Non-pigmented ciliary epithelial cell (primary cell): ENCODE data around the gene APEX1.
A peak's percentile ranks its signal among the peaks of the same experiment; 100 is the strongest.

ENCODE experiments used
- DNase-seq: peaks from one replicate; pipeline ENCODE4 v3.0.0-alpha.2; 2010; ENCODE audit warnings: low read depth

Gene APEX1

DNA sequence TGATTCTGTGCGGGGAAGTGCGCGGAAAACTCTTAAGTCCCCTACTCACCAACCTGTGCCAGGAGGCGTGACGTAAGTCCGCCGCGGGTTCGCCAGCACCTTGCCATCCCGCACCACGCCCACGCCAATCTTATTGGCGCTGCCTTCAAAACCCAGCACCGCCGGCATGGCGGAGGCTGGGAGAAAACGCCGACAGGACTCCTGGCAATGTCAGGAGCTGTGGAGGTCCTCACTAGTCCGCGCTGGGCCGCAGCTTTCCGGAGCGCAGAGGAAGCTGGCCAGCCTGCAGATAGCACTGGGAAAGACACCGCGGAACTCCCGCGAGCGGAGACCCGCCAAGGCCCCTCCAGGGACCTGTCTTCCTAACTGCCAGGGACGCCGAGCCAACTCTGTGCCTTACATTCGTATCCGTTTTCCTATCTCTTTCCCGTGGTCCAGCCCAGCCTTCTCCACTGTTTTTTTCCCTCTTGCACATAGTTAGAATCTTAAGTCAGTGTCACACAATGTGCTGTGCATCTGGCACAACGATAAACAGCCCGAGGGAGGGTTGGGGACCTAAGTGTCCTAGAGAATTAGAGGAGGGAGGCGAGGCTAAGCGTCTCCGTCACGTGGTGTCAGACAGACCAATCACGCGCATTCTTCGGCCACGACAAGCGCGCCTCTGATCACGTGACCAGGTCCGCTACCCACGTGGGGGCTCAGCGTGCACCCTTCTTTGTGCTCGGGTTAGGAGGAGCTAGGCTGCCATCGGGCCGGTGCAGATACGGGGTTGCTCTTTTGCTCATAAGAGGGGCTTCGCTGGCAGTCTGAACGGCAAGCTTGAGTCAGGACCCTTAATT lies at the start of gene APEX1, which contains the start of gene OSGEP:
Gene APEX1 (plus strand): TSS at position 711 of the 839 bp plus-strand sequence. CDS start 420 bp downstream, outside the sequence.
Gene OSGEP (minus strand): TSS at position 297 of the 839 bp plus-strand sequence. CDS start 129 bp downstream, at position 168.
- DNase-seq = peak; percentile 97

DNA sequence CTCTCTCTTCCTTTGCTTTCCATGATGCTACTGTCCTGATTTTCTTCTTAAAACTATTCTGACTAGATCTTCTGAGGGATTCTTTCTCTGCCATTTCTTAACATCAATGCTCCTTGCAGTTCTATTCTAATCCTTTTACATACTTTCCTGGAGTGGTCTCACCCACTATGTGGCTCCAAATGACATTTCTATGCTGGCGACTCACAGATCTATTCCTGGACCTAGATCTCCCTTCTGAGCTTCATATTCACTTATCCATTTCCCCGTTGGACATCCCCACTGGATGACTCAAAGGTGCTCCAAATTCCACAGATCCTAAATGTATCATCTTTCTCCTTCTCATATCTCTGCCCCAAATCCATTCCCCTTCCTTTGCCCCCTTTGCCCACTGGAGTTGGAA lies 45.8 kb upstream of the APEX1 start:
- DNase-seq = peak; percentile 11

DNA sequence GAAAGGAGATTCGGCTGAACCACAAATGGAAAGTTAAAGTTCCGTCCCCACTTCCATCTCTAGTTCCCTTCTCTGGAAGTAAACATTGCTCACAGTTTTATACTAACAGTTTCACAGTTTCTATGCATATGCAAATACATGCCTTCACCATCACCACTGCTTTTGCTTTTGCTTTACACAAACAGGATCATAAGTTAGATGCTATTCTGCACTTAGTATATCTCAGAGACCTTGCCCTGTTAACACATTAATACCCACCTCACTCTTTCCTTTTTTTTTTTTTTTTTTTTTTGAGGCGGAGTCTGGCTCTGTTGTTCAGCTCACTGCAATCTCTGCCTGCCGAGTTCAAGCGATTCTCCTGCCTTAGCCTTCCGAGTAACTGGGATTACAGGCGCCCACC lies 42.6 kb upstream of the APEX1 start:
- DNase-seq = no peak

DNA sequence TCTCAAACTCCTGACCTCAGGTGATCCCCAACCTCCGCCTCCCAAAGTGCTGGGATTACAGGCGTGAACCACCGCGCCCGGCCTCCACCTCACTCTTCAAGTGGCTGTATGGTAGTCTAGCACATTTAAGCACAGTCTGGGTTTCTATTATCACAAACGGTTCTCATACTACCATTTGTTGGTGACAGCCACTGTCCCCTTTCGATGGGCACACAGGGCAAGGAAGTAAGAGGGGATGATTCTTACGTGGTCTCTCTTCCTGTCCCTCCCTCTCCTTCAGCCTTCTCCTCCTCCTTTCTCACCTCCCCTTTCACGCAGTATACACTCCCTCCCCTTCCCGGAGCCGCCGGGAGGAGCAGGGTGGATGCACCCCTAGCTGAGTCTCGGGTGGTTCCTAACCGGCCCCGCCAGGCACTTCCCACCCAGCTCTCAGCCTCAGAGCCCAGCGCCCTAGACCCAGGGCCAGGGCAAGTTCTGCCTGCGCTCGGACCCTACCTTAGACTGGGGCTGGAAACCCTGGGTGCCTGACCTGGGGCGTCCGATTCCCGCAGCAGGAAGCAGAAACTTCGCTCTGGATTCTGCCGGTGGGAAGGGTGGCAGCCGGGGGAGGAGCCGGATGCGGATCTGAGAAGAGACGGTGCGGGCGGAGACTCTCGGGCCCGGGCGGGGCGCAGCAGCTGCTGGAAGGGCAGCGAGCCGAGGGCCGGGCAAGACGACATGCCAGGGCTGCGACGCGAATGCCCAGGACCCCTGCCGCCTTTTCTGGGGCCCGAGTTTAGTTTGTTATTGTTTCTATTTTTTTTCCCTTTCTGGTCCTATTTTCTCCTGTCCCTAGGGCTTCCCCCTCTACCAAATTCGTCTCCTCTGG lies 41.9 kb upstream of the APEX1 start, which contains the start of gene TEP1:
Gene TEP1 (minus strand): TSS at position 626 of the 868 bp plus-strand sequence. CDS start 5,062 bp downstream, outside the sequence.
- peak; percentile 32 for DNase-seq

DNA sequence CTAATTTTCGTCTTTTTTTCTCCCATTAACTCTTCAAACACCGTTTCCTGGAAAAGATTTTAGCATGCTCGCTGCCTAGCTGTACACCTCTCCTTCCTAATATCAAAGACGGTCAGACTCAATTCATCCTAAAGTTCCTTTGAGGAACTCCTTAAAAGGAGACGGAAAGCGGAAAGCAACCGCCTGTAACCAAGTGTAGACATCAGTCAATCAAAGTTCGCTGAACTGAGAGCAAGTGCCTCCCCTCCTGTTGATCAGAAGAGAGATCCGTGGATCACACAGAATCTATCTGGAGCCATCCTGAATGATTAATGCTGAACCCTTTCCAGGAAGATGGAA lies 41.3 kb upstream of the APEX1 start:
- DNase-seq = no peak

DNA sequence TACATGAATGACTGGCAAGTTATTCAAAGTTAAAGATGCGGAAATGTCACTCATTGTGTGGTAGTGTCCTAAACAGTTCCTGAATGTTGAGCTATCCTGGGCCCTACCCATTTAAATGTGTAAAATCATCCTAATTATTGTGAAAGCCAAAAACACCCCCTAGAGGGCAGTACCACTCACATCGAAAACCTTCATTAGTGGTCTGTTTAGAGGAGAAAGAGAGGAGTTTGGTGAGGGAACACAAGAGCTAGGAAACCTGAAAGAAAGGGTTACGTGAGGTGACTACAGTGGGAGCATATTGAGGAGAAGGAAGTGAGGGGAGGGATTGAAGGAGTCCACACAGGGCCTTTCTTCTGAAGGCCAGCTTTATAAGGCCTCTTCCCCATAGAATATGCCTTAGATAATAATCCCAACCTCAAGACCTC lies 39.2 kb upstream of the APEX1 start:
- no peak for DNase-seq

DNA sequence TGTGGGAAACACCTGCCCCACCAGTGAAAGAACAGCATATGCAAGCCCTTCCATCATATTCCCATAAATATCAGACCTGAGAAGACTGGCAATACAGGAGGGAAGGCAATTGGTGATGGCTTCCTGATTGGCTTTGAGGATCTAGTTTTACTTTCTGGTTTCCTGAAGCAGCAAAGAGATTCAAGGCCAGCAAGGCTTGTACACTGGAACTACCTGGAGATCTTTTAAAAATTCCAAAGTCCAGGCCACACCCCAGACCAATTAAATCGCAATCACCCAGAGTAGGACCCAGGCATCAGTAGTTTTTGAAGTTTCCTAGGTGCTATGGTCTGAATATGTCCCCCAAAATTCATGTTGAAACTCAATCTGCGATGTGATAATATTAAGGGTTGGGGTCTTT lies 38.8 kb upstream of the APEX1 start:
- no peak for DNase-seq

DNA sequence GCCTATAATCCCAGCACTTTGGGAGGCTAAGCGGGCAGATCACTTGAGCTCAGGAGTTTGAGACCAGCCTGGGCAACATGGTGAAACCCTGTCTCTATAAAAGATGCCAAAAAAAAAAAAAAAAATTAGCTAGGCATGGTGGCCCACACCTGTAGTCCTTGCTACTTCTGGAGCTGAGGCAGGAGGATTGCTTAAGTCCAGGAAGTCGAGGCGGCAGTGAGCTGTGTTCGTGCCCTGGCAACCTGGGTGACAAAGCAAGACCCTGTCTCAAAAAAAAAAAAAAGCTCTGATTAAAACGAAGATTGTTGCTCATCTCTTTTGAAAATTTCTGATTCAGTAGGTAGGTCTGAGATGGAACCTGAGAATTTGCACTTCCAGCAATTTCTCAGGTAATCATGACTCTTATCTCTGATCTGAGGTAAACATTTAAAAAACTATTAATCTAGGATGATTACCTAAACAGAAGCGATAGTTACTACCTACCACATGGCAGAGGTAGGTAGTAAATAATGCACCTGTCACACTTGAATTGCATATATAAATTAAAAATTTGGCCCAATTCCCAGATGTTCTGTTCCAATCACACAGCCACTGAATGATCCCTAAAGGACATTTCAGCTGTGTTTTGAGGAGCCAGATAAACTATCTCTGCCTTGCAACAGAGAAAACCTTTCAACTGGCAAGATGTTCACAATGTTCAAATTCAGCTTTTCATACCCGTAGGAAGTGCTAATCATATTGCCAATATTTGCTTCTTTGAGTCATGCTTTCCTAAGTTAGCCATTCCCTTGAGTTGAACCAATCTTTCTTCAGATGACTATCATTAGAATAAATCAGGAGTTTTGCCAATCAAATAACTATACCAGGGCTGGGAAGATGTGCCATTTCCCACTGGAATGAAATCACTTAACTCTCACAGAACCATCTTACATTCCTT lies 37.5 kb upstream of the APEX1 start:
- no peak for DNase-seq

DNA sequence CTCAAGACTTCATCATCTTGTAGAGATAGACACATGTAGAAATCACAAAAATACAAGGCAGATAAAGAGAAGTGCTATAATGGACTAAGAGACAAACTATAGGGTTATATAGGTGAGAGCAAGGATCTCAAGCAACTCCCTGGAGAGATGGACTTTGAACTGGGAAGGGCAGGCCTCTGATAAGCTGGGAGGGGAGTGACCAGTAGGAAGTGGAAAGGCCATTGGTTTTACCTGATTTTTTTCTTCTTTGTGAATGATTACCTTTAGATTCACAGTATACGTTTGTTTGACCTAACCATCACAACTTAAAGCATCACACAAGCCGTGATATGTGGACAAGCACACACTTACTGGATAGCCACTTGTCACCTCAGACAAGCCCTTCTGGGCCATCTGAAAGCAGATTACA lies 36.5 kb upstream of the APEX1 start:
- no peak for DNase-seq

DNA sequence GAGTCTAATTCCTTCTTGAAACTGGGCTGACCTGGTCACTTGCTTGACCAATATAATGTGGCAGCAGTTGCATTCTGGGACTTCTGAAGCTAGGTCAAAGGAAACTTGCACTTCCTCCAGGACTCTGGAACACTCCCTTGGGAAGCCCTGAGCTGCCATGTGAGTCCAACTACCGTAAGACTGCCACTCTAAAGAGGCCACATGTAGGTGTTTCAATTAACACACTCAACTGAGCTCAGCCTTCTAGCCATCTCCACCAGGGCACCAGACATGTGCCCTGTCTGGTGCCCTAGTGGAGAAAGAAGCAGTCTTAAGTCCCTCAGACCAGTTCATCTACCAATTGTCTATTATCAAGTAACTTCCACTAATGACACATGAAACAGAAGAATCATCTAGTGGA lies 35.6 kb upstream of the APEX1 start:
- DNase-seq = no peak

DNA sequence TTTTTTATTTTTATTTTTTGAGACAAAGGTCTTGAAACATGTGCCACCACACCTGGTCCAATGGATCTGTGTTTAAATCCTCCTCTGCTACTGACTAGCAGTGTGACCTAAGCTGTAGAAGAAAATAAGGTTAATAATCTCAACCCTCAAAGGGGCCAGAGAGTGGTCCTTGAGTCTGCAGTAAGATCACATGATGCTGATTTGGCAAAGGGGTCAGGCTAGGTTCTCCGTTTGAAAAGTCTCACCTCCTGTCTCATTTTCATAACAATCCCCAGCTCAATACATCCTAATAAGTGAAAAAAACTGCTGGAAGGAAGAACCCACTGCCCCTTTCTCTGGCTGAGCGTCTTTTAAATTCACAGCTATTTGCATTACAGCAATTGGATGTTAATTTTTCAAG lies 33.8 kb upstream of the APEX1 start:
- no peak for DNase-seq

DNA sequence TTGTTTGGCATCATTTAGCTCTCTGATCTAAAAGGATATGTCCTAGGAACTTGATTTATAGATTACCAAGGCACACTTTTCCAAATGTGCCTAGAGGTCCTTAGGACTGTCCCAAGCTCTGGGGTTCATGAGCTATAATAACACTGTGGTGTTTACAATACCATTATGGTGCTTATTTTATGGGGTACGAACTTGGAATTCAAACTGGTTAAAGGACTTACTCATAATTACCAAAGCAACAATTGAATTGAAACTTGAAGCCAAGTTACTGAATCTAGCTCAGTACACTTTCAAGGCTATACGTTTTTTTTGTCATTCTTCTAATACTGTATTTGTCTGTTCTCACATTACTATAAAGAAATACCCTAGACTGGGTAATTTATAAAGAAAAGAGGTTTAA lies 32.1 kb upstream of the APEX1 start:
- no peak for DNase-seq

DNA sequence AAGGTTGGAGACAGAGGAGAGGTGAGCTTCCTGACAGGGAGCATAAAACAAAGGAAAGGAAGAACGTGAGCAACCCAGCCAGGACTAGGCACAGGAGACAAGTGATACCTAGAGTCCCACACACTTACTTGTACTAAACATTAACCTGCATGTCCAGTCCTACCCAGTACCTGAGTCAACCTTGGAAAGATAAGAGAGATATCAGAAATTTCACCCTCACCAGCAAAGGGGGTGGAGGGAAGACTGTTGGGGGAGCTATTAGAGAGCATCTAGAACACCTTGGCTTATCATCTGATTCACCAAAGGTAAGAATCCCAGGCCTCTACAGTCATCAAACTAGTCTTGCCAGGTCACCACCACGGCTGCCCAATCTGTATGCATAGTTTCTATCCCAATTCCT lies 30.2 kb upstream of the APEX1 start:
- no peak for DNase-seq

DNA sequence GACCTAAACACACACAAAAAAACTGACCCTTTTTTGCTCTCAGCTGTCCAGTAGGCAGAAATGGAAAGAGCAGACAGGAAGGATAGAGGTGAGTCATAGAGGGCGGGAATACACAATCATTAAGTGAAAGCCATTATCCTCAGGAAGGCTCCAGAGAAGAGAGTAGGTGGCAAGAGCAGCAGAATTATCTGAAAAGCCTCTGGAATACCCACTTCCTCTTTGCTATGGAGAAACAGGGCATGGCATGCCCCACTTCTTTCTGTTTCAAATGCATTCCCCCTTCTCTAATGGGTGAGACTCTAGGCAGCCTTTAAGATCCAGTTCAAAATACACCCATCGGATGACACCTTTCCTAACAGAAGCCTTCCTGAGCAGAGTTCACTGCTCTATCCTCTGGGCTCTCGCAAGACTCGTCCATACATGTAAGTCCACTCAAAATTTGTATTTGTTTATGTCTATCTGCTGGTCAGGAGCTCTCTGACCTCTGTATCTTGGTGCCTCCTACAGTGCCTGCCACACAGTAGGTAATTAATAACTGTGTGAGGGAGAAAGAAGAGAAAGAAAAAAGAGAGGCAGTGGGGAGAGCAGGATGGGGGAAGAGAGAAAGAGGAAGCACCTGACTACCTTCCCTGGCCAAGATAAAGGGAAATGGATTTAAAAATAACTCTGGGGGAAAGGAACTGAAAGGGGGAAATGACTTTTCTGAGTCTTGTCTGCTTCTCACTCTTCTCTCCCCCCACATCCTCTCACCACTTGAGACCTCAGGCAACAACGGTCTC lies 27.6 kb upstream of the APEX1 start:
- peak; percentile 36 for DNase-seq

DNA sequence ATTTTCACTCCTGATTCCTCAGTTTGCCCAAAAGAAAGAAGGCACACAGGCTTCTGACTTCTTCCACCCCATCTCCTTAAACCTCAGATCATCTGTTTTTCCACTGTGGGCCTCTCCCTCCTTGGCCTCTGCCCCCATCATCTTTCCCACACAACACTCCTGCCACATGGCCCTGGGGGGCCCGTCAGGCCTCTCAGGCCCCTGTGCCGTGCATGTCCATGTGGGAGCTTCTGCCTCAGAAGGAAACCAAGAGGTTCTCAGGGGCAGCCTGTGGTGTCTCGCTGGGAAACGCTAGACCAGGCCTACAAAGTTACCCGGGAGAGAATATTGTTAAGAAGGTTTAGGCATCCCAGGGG lies 27.0 kb upstream of the APEX1 start:
- DNase-seq = no peak

DNA sequence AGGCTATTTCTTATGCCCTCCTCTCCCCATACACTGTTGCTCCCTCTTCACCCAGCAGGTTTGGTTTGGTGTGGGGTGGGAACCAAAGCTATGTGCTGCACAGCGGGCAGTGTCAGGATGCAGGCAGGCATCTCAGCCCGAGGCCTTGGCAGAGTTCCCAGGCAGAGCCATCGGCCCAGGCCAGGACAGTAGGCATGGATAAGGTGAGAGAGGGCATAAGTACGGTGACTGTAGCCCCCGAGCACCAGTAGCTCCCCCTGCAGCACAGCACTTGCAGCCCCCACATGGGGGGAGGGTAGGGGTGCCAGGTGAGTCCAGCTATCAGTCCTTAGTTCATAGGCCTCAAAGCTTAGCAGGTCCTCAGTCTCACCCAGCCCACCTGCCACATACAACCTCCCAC lies 26.2 kb upstream of the APEX1 start:
- no peak for DNase-seq

DNA sequence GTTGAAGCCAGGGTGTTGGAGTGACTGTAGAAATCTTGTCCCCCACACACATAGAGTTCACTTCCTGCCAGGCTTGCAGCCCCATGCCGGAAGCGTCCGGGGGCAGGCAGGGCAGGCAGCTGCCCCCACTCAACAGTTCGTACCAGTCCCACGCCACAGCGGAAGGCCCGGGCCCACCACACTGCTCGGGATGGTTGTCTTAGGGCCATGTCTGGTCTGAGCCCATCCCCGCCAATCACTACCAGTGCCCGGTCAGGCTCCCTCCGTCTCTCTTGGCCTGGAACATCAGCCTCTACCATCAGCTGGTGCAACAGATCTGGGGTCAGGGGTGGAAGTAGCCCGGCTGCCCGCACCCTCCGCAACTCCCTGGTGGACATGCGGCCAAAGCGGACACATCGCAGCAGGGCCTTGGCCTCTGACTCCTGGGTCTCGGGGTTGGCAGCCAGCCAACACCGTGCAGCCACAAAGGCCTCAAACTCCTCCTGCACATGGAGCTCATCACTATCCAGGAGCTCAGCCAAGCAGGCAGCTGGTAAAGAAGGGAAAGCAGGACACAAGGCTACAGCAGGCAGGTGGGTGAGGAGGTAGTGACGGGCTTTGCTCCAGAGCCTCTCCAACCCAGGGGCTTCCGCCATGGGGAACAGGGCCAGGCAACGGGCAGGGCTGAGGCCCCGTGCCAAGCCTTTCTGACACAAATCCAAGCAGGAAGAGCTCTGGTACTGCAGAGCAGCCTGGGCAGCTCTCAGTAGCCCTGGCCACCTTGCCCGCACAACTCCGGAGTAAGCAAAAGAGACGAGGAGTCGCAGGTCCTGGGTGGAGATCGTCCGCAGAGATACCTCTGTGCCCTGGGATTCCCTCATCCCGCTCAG lies 25.0 kb upstream of the APEX1 start:
- no peak for DNase-seq

DNA sequence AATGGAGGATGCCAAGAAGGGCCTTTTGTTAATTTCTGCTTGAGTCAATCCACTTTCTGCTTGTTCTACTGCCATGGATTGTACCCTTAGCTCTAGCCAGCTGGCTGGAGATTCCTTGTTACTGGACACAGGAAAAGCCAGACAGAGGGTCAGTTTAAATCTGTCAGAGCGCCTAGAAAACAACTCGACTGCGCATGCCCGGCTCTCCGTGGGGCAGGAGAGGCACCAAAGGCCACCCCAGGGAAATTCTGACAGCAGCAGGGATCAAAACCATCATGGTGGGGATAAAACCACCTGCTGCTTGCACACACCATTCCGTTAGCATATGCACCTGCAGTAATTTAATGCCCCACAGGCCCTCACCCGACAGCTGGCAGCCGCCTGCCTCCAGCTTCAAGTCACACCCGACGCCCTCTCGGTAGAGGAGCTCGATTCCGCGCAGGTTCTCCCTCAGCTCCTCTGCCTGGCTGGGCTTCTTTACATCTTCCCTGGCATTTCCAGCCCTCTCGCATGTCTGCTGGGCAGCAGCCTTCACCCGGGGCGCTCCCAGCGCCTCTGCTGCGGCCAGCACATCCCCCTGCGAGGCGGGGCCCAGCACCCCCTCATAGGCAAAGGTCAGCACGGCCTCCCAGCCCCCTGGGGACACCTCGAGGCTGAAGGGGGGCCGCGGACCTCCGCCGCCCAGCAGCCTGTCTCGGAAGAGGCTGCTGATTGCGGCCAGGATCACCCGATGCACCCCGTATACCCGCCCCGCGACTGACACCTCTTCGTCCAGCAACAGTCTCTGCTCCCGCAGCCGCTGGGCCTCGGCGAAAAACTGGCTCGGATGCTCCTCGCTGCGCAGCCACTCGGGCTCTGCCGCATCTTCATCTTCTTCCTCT lies 20.1 kb upstream of the APEX1 start:
- no peak for DNase-seq
